Measurements from ENCODE around the gene PPM1H.

The PPM1H gene

GRCh38 chr12:62800707-62801400 lies 134.1 kb downstream of the PPM1H start:
- no peak for DNase-seq (ENCODE audit: low read depth in 1 of 2, low spot score in 1 of 2)

- no peak for DNase-seq (ENCODE audit: low read depth in 1 of 2, low spot score in 1 of 2)
These were observed 135.1 kb downstream of the PPM1H start for GRCh38 chr12:62799766-62800406.

DNA sequence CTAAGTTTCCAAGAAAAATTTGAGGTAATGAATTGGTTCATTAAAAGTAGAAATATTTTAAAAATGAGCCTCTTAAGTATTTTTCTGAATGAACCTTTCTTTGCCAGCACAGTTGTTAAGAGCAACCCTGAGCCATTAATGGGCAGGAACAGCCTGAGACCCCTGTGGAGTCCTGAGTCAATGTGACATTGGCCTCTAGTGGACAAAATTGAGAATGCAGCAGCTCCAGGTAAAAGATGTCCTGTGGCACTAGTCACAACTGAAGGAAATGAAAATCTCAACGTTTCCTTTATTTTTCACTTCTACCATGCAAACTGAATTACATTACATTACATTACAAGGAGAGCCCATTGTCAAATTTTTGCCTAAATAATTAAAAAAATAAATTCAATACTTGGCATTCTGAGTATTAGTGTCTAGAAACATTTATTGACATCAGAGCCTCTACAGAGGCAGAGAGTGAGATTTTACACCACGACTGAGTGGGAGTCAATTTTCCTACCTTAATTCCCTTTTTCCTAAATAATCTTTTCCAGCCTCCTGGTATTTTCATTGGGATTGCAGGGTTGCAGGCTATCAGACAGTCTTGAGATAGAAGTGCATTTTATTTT lies 135.7 kb downstream of the PPM1H start:
- DNase-seq (ENCODE audit: low read depth in 1 of 2, low spot score in 1 of 2): peak in 1 of 2 donors; percentile 33

DNA sequence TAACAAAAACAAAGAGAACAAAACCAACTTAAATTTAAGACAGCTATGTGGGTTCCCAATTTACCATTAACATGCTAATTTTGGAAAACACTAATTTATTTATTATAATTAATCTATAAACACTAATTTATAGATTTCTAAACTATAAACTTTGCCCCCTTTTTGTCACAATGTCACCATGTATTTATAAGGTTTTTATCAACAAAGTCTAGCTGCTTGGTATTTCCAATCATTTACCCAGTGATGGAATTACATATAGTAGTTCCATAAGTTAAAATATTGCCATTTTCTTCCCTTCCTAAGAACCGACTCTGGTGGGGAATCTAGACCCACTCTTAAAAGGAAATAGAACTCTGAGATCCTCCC lies 140.7 kb downstream of the PPM1H start:
- DNase-seq (ENCODE audit: low read depth in 1 of 2, low spot score in 1 of 2): no peak

GRCh38 chr12:62793256-62794217 lies 141.4 kb downstream of the PPM1H start:
- peak; percentile 61 to 63 for DNase-seq (ENCODE audit: low read depth in 1 of 2, low spot score in 1 of 2)

DNA sequence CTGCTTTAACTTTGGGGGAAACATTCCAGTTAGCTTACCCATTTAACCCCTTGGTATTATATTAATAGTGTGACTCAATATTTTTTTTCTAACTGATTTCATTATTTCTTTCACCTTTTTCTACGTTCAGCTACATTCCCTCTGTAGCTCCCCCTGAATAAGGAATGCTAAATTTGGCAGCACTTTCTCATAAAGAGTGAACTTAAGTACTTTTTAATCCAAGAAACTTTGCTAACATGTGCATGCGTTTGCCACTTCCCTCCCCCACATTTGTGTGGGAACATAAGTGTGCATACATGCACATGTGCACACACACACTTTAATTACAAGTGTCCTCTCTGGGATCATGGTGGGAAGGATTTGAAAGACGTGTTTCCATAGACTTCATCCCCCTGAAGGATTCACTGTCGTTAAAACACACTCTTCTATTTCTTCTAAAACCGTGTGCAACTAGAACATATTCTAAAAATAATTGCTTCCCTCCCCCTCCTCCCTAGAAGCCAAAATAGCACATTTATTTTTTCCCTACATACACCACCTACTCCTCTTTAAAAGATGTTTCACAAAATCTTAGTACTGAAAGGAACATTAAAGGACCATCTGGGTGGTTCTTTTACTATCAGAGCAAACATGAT lies 142.6 kb downstream of the PPM1H start:
- DNase-seq (ENCODE audit: low read depth in 1 of 2, low spot score in 1 of 2): no peak

GRCh38 chr12:62789851-62790250 lies 145.1 kb downstream of the PPM1H start:
- no peak for DNase-seq (ENCODE audit: low read depth in 1 of 2, low spot score in 1 of 2)

DNA sequence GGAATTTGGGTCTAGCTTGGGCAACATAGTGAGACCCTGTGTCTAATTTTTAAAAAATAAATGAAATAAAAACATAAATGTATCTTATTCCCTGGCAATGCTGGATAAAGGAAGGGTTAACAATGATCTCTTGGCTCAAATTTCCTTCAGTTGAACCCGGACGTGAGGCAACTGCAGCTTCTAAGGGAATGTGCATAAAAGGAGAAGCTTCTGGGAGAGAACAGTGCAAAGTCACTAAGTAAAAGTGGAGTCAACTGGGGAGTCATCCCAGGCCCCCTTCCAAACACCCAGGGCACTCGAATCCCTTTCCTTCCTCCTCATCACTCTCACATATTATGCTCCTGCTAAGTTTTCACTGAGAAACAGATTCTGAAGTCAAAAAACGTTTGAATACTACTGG lies 147.3 kb downstream of the PPM1H start:
- DNase-seq (ENCODE audit: low read depth in 1 of 2, low spot score in 1 of 2): no peak

GRCh38 chr12:62787023-62787422 lies 147.9 kb downstream of the PPM1H start:
- DNase-seq (ENCODE audit: low read depth in 1 of 2, low spot score in 1 of 2): no peak

GRCh38 chr12:62785941-62786559 lies 148.9 kb downstream of the PPM1H start:
- no peak for DNase-seq (ENCODE audit: low read depth in 1 of 2, low spot score in 1 of 2)

- DNase-seq (ENCODE audit: low read depth in 1 of 2, low spot score in 1 of 2): no peak
These were observed 150.4 kb downstream of the PPM1H start for GRCh38 chr12:62784576-62784975.

- no peak for DNase-seq (ENCODE audit: low read depth in 1 of 2, low spot score in 1 of 2)
These were observed 151.1 kb downstream of the PPM1H start for GRCh38 chr12:62783881-62784280.

DNA sequence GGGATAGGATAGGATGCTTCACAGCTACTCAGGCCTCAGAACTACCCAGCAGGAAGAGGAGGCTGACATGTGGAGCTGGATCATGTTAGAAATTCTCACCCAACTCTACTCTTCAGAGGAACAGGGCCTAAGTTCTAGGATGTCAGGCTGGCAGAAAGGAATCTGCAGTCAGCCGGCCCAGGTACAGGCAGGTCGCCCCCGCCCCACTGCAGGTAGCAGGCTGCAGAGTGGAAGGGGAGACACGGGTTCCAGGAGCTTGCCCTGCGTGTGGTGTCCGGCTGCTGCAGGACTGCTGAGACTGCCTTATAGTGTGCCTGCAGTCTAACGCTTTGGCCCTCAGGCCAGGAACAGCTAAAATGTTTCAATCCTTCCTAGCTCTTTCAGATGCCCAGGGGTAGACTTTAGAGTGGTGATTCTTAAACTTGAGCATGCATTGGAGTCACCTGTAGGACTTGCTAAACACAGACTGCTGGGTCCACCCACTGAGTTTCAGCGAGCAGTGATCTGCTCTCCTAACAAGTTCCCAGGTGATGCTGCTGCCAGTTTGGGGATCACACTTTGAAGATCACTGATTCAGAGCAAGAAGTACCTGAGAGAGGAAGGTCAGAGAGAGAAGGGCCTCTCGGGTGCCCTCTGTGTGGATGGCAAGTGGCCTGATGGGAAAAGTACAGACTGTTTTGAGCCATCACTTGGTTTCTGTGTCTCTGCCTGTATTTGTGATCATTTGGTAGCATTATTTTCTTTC lies 153.6 kb downstream of the PPM1H start:
- DNase-seq (ENCODE audit: low read depth in 1 of 2, low spot score in 1 of 2): no peak

- DNase-seq (ENCODE audit: low read depth in 1 of 2, low spot score in 1 of 2): no peak
These were observed 155.5 kb downstream of the PPM1H start for GRCh38 chr12:62779488-62779887.

GRCh38 chr12:62778187-62778586 lies 156.8 kb downstream of the PPM1H start:
- DNase-seq (ENCODE audit: low read depth in 1 of 2, low spot score in 1 of 2): no peak

DNA sequence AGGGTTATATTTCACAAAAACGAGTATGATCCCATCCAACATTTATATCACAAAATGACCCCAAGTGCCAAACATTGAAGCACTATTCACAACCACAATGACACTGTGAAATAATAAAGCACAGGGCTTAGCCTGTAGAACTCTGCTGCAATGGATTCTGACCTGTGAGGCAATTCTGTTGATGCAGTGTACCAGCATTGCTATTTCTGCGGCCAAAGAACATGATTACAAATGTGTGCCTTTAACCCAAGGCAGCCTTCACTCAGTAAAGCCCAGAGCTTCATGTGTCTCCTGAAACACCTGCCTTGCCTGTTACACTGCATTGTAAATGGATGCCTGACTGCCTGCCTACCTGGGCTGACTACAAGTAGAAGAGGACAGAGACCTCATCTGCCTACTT lies 158.0 kb downstream of the PPM1H start:
- no peak for DNase-seq (ENCODE audit: low read depth in 1 of 2, low spot score in 1 of 2)

DNA sequence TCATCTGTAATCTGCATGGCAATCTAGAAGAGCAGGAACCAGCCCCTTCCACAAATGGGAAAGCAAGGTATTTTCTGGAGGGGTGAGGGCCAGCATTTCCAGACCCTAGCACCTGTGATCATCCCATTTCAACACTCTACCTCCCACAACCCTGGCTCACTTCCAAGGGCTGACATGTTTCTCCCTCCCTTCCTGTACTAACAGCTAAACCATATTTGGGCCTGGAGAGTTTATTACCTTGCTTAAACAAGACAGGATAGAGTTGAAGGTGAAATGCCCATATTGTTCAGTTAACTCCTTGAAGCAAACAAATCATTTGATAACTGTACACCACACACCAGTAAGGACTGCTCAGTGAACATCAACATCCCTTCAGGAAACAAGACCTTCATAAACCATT lies 158.4 kb downstream of the PPM1H start:
- no peak for DNase-seq (ENCODE audit: low read depth in 1 of 2, low spot score in 1 of 2)

DNA sequence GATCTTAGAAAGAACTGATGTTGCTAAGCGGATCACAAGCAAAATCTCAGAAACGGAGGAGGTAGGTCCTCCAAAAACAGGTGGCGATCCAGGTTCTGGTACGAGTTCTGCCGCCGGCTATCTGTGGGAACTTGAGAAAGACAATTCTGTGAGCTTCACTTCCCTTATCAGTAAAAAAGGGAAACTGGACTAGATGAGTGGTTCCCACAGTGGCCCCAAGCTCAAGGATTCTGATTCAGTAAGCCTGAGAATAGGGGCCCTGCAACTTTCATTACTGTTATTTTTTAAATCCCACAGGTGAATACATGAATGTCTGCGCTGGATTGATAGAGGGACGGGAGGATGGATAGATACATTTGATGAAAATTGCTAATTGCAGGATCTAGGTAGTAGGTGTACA lies 160.2 kb downstream of the PPM1H start:
- no peak for DNase-seq (ENCODE audit: low read depth in 1 of 2, low spot score in 1 of 2)

GRCh38 chr12:62772416-62772955 lies 162.5 kb downstream of the PPM1H start:
- no peak for DNase-seq (ENCODE audit: low read depth in 1 of 2, low spot score in 1 of 2)

- no peak for DNase-seq (ENCODE audit: low read depth in 1 of 2, low spot score in 1 of 2)
These were observed 163.1 kb downstream of the PPM1H start for GRCh38 chr12:62771828-62772227.

All from activated CD4-positive, alpha-beta T cell treated with anti-CD3 and anti-CD28 coated beads, Interleukin-2, amount 50 U/mL, for 24 hours (primary cell).